HEK293T (cell line): ENCODE data around the gene NAA10.

Experiments used
- ARNT ChIP-seq: fragments of 450-650 bp; IDR thresholded peaks from 2 replicates; pipeline ENCODE4 v1.6.1; 2017; ENCODE audit warnings: mild to moderate bottlenecking
- BHLHE40 ChIP-seq: fragments of 450-650 bp; IDR thresholded peaks from 2 replicates; pipeline ENCODE4 v1.6.1; 2016; ENCODE audit warnings: mild to moderate bottlenecking, moderate library complexity, borderline replicate concordance
- FOXK2 ChIP-seq: fragments of 450-650 bp; IDR thresholded peaks from 2 replicates; pipeline ENCODE4 v1.6.1; 2016; ENCODE audit warnings: mild to moderate bottlenecking
- FOXM1 ChIP-seq: fragments of 450-650 bp; IDR thresholded peaks from 2 replicates; pipeline ENCODE4 v1.6.1; 2017; ENCODE audit warnings: mild to moderate bottlenecking, borderline replicate concordance
- HDGF ChIP-seq: fragments of 450-650 bp; IDR thresholded peaks from 2 replicates; pipeline ENCODE4 v1.6.1; 2017; ENCODE audit warnings: antibody characterized with exemption, borderline replicate concordance
- PKNOX1 ChIP-seq: fragments of 450-650 bp; IDR thresholded peaks from 2 replicates; pipeline ENCODE4 v1.6.1; 2016
- SP1 ChIP-seq: fragments of 450-650 bp; IDR thresholded peaks from 2 replicates; pipeline ENCODE4 v1.6.1; 2017
- SUZ12 ChIP-seq: fragments of 450-650 bp; IDR thresholded peaks from 2 replicates; pipeline ENCODE4 v1.6.1; 2016; ENCODE audit warnings: mild to moderate bottlenecking

- TF ChIP-seq BHLHE40 (no peak), FOXK2 (no peak), FOXM1 (no peak), ARNT (no peak), HDGF (no peak), SUZ12 (no peak), PKNOX1 (no peak), SP1 (no peak)
Observed at GRCh38 chrX:153963546-153963945, 28.7 kb upstream of the NAA10 start.
